Activated T-helper 17 cell treated with anti-CD3 and anti-CD28 coated beads, Interleukin-2, amount 50 U/mL, for 72 hours (primary cell): ENCODE measurements around the gene SLC4A8. TPM values are rescaled to one million over a fixed set of nuclear protein-coding genes. Genes with fewer than 3 reads are reported as not detected.

Source experiments
- total RNA-seq, 2 donors: library from RNA; stranded (reverse); gene quantifications; one replicate each; pipeline ENCODE4 v1.2.3, GENCODE V29; 2022

Gene SLC4A8
- total RNA-seq, 2 donors from 2014 or later, result 2.2 to 8.0 TPM

Other genes with a start within 250 kb of the SLC4A8 start
- gene POU6F1, start 206.8 kb upstream of the SLC4A8 start, total RNA-seq, result 10 to 100 TPM in 1 of 2 donors, 1 to 10 TPM in 1; 6.9 to 25.2 TPM
- gene DAZAP2, start 186.0 kb upstream of the SLC4A8 start, total RNA-seq, result 100 to 1,000 TPM; 110 to 124 TPM
- gene SMAGP, start 154.4 kb upstream of the SLC4A8 start, total RNA-seq, result under 1 TPM; 0.13 to 0.50 TPM
- 10 to 100 TPM; 45.8 to 78.8 TPM for gene BIN2, start 100.7 kb upstream of the SLC4A8 start, total RNA-seq
- not detected for gene CELA1, start 78.2 kb upstream of the SLC4A8 start, total RNA-seq
- gene GALNT6, start 33.4 kb upstream of the SLC4A8 start, total RNA-seq, result 1 to 10 TPM; 6.2 to 7.2 TPM
- 1 to 10 TPM in 1 of 2 donors, under 1 TPM in 1; 0.73 to 1.2 TPM for gene SCN8A, start 166.4 kb downstream of the SLC4A8 start, total RNA-seq